Epithelial cell of esophagus (primary cell): ENCODE results near the gene LEFTY1.
A peak's percentile ranks its signal among the peaks of the same experiment; 100 is the strongest.
"Not testable (repeated sequence)": the region's sequence is repeated elsewhere in the genome, so short reads cannot be mapped to it uniquely, and the experiment has no call there.

Experiments used
- DNase-seq: peaks from one replicate; pipeline ENCODE4 v3.0.0; 2010; ENCODE audit warnings: low read depth
- H3K4me3 ChIP-seq: 2 replicates; pipeline ENCODE4 v1.5.1; 2011; ENCODE audit warnings: mild to moderate bottlenecking, low read length, control low read depth
- CTCF ChIP-seq: IDR thresholded peaks from 2 replicates; pipeline ENCODE4 v1.5.1; 2011; ENCODE audit warnings: low read depth, mild to moderate bottlenecking, low read length, control low read depth, inconsistent platforms; ENCODE audit not compliant: insufficient read depth; ENCODE audit errors: missing control alignments

LEFTY1 gene, protein sequence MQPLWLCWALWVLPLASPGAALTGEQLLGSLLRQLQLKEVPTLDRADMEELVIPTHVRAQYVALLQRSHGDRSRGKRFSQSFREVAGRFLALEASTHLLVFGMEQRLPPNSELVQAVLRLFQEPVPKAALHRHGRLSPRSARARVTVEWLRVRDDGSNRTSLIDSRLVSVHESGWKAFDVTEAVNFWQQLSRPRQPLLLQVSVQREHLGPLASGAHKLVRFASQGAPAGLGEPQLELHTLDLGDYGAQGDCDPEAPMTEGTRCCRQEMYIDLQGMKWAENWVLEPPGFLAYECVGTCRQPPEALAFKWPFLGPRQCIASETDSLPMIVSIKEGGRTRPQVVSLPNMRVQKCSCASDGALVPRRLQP

DNA sequence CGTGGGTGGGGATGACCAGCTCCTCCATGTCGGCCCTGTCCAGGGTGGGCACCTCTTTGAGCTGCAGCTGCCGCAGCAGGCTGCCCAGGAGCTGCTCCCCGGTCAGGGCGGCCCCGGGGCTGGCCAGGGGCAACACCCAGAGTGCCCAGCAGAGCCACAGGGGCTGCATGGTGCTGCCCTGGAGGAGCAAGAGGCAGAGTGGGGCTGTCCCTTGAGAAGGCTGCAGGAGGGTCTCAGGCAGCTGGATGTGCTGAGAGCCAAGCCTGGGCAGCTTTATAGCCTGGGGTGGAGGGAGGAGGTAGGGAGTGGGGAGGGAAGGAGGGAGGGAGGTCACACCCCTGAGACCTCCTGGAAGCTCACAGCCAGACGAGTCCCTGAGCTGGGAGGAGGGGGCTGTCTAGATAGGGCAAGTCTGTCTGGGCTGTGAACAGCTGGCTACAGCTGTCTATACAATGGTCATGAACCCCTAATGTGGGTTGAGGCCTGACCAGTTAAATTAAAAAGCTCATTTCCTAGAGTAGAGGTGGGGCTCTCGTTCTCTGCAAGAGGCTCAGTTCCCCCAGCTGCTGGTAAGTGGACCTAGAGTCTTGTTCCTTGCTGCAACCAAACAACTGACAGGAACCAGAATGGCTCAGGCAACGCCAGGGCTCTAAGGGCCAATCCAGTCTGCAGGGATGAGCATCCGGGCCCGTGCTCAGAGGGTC is at the start of gene LEFTY1:
TSS of gene LEFTY1 (minus strand) at position 249 of the 704 bp plus-strand sequence. CDS start at position 169, 80 bp downstream.
- no peak for TF ChIP-seq CTCF

GRCh38 chr1:225937048-225937968 is 48.4 kb upstream of the LEFTY1 start:
- no peak for TF ChIP-seq CTCF
- DNase-seq = no peak
- no peak overlapping the region for H3K4me3 ChIP-seq

More for the DNA sequence above, at the start of gene LEFTY1:
- no peak within 1 kb of the TSS for H3K4me3 ChIP-seq
- no peak for DNase-seq

- TF ChIP-seq CTCF = no peak
- DNase-seq = no peak
- H3K4me3 ChIP-seq = no peak overlapping the region
Measured at GRCh38 chr1:225936523-225936922, 47.6 kb upstream of the LEFTY1 start.

- H3K4me3 ChIP-seq = not testable (repeated sequence)
- DNase-seq = peak; percentile 82
Measured at GRCh38 chr1:225936086-225936485, 47.1 kb upstream of the LEFTY1 start.

GRCh38 chr1:225934711-225935110 is 45.8 kb upstream of the LEFTY1 start:
- DNase-seq = no peak
- no peak for TF ChIP-seq CTCF
- no peak overlapping the region for H3K4me3 ChIP-seq

DNA sequence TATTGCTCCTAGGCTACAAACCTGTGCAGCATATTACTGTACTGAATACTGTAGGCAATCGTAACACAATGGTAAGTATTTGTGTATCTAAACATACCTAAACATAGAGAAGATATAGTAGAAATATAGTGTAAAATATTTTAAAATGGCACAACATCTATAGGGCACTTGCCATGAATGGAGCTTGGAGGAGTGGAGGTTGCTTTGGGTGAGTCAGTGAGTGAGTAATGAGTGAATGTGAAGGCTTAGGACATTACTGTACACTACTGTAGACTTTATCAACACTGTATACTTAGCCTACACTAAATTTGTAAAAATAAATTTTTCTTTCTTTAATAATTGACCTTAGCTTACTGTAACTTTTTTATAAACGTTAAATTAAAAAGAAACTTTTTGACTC is 44.1 kb upstream of the LEFTY1 start:
- H3K4me3 ChIP-seq = no peak overlapping the region
- no peak for TF ChIP-seq CTCF
- DNase-seq = peak; percentile 87
